ENCODE measurements around the gene OR2T10. TPM values are rescaled to one million over a fixed set of nuclear protein-coding genes. Genes with fewer than 3 reads are reported as not detected.

The OR2T10 gene
- total and polyA plus RNA-seq, 2 of the 8 experiments (the other 6 are each of a cell fraction or from before 2014, with no cell fraction given), result not detected

DNA sequence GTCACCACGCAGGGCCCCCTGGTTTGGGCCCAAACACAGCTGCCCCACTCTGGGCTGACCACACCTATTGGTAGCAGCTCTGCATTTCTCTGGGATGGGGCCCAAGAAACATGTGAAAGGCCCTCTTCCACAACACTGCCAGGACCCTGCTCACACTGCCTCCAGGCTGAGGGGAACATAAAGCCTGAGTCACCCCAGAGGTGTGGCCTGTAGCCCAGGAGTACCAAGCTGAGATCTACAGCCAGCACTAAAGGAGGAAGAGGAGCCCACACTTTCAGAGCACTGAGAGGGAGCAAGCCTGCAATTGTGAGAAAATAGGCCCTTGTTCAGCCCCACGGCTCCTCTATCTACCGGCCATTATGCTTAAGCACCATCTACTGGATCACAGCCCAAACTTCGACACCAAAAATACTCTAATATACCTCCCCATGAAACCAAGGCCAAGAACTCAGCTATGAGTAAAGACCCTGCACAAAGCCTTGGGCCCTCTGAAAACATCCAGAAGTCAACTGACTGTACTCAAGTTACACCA, 14.4 kb upstream of the OR2T10 start:
- H2BK120ac ChIP-seq (replicated peaks; ENCODE audit: low read depth, low read length), result no peak overlapping the region
- no peak overlapping the region for H2AK5ac ChIP-seq (ENCODE audit: low read depth, low read length)
- no peak overlapping the region for H4K8ac ChIP-seq (ENCODE audit: extremely low read depth, insufficient read depth, low read length)
- H3K4me1 ChIP-seq (replicated peaks in 1 of 4; ENCODE audit: control insufficient read depth in 3 of 4, insufficient read depth in 4 of 4, low read length in 3 of 4), result no peaks in the 10 kb centered on the region
- H3K27ac ChIP-seq (ENCODE audit: low read depth, low read length), result no peak overlapping the region
- H3K23ac ChIP-seq (ENCODE audit: insufficient read length), result no peak overlapping the region
- H4K5ac ChIP-seq (ENCODE audit: insufficient read length, low read depth, low read length), result no peak overlapping the region
- H3K18ac ChIP-seq (ENCODE audit: extremely low read depth, low read length), result no peak overlapping the region
- H4K20me1 ChIP-seq (replicated peaks in 1 of 2; ENCODE audit: control insufficient read depth in 1 of 2, insufficient read depth in 2 of 2, low read length in 2 of 2), result no peaks in the 10 kb centered on the region
- FAIRE-seq (no peak), DNase-seq (ENCODE audit: low read depth in 1 of 2, low spot score in 2 of 2) (no peak)
- TF ChIP-seq KDM1A (IDR thresholded peaks at IDR 0.05; ENCODE audit: borderline replicate concordance, low read length) (no peak), RXRA (IDR thresholded peaks at IDR 0.05; ENCODE audit: insufficient read depth, low read depth, low read length) (no peak), EP300 (IDR thresholded peaks at IDR 0.05; ENCODE audit: borderline replicate concordance in 1 of 2, low read depth in 2 of 2, low read length in 2 of 2) (no peak), SUZ12 (IDR thresholded peaks at IDR 0.05; ENCODE audit: low read length) (no peak), EZH2 (IDR thresholded peaks at IDR 0.05; ENCODE audit: low read depth, low read length, severe bottlenecking) (no peak), TAF1 (IDR thresholded peaks at IDR 0.05; ENCODE audit: low read depth, low read length) (no peak), NRF1 (IDR thresholded peaks at IDR 0.05; ENCODE audit: low read depth, low read length) (no peak), EGR1 (IDR thresholded peaks at IDR 0.05; ENCODE audit: borderline replicate concordance, low read depth, low read length) (no peak)
- TF ChIP-seq, protein P1, sequence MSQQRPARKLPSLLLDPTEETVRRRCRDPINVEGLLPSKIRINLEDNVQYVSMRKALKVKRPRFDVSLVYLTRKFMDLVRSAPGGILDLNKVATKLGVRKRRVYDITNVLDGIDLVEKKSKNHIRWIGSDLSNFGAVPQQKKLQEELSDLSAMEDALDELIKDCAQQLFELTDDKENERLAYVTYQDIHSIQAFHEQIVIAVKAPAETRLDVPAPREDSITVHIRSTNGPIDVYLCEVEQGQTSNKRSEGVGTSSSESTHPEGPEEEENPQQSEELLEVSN (IDR thresholded peaks at IDR 0.05), result no peak
- TF ChIP-seq, protein P2, sequence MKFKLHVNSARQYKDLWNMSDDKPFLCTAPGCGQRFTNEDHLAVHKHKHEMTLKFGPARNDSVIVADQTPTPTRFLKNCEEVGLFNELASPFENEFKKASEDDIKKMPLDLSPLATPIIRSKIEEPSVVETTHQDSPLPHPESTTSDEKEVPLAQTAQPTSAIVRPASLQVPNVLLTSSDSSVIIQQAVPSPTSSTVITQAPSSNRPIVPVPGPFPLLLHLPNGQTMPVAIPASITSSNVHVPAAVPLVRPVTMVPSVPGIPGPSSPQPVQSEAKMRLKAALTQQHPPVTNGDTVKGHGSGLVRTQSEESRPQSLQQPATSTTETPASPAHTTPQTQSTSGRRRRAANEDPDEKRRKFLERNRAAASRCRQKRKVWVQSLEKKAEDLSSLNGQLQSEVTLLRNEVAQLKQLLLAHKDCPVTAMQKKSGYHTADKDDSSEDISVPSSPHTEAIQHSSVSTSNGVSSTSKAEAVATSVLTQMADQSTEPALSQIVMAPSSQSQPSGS (IDR thresholded peaks at IDR 0.05; ENCODE audit: low read length), result no peak
- H3K27me3 ChIP-seq (replicated peaks in 1 of 4; ENCODE audit: control insufficient read depth in 3 of 4, extremely low read depth in 1 of 4, insufficient read depth in 3 of 4, low read length in 3 of 4), result peaks cover 0 to 1% (median 0%) of the 10 kb centered on the region in 4 experiments; a peak in 1 of 7 replicates
- H3K79me1 ChIP-seq (ENCODE audit: low read depth, low read length), result no peaks in the 10 kb centered on the region
- H3K9ac ChIP-seq (replicated peaks in 1 of 4; ENCODE audit: extremely low read depth in 1 of 4, low read depth in 3 of 4, low read length in 3 of 4), result no peak overlapping the region
- no peak overlapping the region for H2BK12ac ChIP-seq (ENCODE audit: low read depth, low read length)
- H3K56ac ChIP-seq (replicated peaks; ENCODE audit: insufficient read length, low read depth, low read length), result no peak overlapping the region
- ChIA-PET CTCF (ENCODE audit: partially characterized antibody) (no interaction called here), POLR2A (ENCODE audit: partially characterized antibody) (no interaction called here)
- WGBS, 2 experiments (ENCODE audit: extremely low coverage in 1 of 2, insufficient coverage in 1 of 2, insufficient read length in 1 of 2, insufficient replicate concordance in 2 of 2, low coverage in 1 of 2, low lambda C conversion rate in 2 of 2, missing lambda C conversion rate in 1 of 2), result 86% methylated on average over 4 of the region's 4 CpGs; no CpG with 5 or more reads in 1 of the 2 experiments
- no peak overlapping the region for H4K91ac ChIP-seq (replicated peaks; ENCODE audit: insufficient read length, low read length)
- no peak overlapping the region for H3K4me2 ChIP-seq (ENCODE audit: insufficient read depth in 1 of 2, low read depth in 2 of 2, low read length in 2 of 2)
- H2BK20ac ChIP-seq (ENCODE audit: low read length), result no peak overlapping the region
- no peaks in the 10 kb centered on the region for H3K23me2 ChIP-seq (ENCODE audit: low read depth, low read length)
- H3K14ac ChIP-seq (ENCODE audit: insufficient read length), result no peak overlapping the region
- no peak overlapping the region for H2BK15ac ChIP-seq (ENCODE audit: low read length)
- no peak overlapping the region for H2AFZ ChIP-seq (ENCODE audit: low read length)
- H3K9me3 ChIP-seq (ENCODE audit: insufficient read depth in 2 of 2, low read depth in 1 of 2, low read length in 1 of 2), result peaks cover 49 to 52% of the 10 kb centered on the region in 2 experiments
- H3K4ac ChIP-seq (replicated peaks; ENCODE audit: insufficient read length, low read depth, low read length), result no peak overlapping the region
- no peaks in the 10 kb centered on the region for H3K79me2 ChIP-seq (ENCODE audit: control insufficient read depth in 1 of 2, insufficient read depth in 2 of 2, low read length in 2 of 2)
- H2BK5ac ChIP-seq (ENCODE audit: low read depth, low read length), result no peak overlapping the region
- H3K4me3 ChIP-seq (ENCODE audit: extremely low read depth in 1 of 4, insufficient read depth in 2 of 4, low read depth in 3 of 4, low read length in 4 of 4), result no peak overlapping the region
- no peaks in the 10 kb centered on the region for H3K36me3 ChIP-seq (ENCODE audit: control insufficient read depth in 2 of 4, insufficient read depth in 4 of 4, low read length in 3 of 4)

Data from H1 (cell line).